ENCODE measurements around the gene PRELP.

DNA sequence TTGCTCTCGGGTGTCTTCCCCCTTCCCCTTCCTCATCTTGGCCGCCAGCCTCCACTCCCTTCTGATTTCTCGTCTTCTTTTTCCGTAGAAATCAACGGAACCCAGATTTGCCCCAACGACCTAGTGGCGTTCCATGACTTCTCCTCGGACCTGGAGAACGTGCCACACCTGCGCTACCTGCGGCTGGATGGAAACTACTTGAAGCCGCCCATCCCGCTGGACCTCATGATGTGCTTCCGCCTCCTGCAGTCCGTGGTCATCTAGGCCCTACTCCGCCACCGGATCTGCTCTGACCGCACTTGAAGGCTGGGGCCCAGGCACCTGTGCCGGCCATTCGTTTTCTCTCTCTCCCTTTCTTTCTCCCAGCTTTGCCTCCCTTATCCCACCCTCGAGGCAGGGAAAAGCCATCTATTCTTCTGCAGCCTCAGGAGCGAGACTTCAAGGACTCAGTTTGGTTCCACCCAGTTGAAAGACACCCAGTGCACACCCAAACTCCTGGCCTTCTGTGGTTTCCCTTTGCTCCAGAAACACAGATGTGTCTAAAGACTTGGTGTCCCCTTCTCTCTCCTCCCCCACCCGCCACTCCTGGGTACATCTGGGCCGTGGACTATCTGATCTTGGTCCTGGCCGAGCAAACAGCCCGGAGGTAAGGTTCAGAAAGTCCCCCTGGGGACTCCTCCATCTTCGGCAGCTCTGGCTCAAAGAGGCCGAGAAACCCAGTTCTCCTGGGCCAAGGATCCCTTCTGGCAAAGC is 11.2 kb downstream of the PRELP start:
- TF ChIP-seq YY1 (IDR thresholded peaks at IDR 0.05; ENCODE audit: insufficient read depth, insufficient read length): no peak
- TF ChIP-seq ZNF274 (IDR thresholded peaks at IDR 0.05; ENCODE audit: low read depth, low read length): no peak
